GM18868 (cell line): Measurements from ENCODE around the gene DAB1.

Source experiments
- ATAC-seq: cut with Tn5 transposase; IDR thresholded peaks from one replicate; pipeline ENCODE4 v1.9.1; 2021; ENCODE audit warnings: mild to moderate bottlenecking, moderate library complexity; ENCODE audit not compliant: unreplicated experiment

Gene DAB1

DNA sequence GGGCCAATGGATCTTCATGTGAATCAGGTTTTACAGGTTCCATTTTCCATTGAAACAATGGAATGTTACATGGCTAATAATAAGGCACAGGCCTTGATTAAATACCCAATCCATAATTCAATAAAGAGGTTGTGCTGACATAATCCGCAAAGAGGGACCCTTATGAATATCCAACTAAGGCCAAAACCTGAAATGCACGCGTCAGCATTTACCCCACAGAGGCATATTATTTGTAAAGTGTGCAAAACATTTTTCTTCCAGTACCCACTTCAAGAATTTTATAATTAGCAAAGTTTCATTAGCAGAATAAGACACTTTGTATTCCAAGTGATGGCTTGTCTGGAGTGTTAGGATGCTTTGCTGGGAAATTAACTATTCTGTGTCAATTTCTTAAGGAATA is 237.4 kb downstream of the DAB1 start:
- no peak for ATAC-seq

DNA sequence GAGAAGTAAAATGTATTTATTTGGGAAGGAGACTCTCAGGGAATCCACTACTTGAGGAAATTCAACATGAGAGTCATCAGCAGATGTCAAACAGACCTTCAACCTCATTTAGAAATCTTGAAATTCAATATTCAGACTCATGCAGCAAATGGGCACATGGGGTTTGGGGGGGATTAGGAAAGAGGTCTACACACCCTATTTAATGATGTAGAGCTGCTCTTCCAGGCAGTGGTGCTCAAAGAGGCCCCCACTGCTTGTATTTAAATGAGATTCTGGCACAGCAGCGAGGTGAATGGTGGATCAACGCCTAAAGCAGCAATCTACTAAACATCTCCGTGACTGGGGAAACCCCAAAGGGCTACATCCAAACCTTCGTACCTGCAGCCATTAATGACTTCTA is 244.9 kb downstream of the DAB1 start:
- no peak for ATAC-seq

DNA sequence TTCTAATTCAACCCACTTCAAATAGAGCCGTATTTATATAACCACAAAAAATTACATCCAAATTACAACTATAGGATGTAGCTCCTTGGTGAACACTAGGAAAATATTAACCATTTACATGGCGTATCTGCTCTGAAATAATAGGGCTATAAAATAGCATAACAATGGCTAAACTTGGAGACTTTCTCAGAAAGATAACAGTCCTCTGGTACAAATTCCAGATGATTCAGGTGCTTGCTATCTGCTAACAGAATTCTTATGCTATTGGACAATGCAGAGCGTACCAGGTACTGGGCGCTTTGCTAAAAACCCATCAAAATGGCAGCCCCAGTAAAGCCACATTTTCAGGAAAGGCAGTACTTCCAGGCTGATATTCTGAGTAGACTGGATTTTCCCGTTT is 248.4 kb downstream of the DAB1 start:
- ATAC-seq: no peak

DNA sequence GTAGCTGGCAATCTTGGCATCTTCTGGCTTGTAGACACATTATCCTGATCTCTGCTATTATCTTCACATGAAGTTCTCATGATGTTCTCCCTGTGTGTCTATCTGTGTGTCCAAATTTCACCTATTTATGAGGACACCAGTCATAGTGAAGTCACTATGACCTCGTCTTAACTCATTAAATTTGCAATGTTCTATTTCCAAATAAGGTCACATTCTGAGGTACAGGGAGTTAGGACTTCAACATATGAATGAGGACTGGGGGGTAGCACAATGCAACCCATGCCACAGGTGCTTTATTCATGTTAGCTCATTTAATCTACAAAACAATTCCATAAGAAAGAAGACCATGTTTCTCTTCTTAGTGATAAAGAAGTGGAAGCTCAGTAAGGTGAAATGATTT is 251.8 kb downstream of the DAB1 start:
- no peak for ATAC-seq

DNA sequence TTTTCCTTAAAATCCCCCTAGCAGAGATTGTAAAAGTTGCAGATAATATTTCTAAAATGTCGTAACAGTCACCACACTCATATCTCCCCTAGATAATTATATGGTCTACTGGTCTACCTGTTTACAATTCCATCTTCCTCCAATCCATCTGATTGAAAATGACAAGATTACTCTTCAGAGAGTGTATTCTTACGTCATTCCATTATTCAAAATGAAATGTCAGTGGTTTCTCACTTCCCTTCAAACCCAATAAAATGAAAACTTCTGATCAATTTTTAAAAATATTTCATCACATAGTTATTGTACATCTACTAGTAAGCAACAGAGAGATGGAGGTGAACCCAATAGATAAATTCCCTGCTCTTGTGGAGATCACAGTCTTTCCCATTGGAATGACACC is 255.9 kb downstream of the DAB1 start:
- peak; percentile 69 for ATAC-seq

DNA sequence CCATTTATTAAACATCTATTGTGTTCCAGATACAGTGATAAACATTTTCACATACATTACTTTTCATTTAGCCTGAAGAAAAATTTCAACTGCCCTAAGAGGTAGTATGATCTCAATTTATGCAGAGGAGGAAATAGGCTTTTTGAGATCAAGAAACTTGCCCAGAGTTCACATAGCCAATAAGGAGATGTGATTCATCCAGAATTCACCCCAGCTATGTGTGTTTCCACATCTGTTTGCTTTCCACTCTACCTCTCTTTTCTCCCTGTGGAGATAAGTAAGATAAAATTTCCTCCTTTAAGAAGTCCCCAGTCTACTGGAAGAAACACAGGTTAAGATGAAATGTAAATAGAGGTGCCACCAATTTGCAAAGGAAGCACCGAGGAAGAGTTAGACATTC is 258.3 kb downstream of the DAB1 start:
- ATAC-seq: no peak

DNA sequence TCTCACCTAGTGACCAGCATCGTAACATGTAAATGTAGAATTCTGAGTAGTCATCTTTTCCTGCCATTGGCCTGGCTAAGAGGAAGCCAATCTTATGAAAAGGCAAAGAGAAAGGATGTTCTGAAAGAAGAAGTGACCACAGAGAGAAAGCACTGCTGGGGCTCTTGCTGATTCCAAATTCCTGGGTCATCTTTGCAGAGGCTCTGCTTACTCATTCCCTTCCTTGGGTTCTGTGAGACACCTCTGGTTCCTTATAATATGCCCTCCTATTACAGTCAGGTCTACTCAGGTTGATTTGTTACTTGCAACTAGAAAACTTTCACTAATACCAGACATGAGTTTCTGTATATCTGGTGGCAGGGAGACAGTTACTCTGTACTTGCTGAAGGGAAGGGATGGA is 259.3 kb downstream of the DAB1 start:
- peak; percentile 45 for ATAC-seq

DNA sequence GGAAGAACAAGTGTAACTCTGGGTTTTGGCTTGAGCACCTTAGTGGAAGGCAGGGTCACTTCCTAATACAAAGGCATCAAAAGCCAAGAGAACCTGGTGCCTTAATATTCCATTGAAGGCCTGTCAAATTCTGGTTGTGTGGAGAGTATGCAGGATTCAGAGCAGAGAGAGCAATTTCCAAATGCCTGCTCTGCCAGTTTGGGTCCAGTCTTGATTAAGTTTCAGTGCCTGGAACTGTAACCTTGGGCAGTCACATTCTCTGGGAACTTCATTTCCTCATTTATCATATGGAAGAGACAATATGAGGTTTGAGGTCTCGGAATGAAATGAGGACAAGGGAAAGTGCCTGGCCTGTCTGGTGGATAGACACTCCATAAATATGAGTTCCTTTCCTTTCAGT is 260.1 kb downstream of the DAB1 start:
- no peak for ATAC-seq

DNA sequence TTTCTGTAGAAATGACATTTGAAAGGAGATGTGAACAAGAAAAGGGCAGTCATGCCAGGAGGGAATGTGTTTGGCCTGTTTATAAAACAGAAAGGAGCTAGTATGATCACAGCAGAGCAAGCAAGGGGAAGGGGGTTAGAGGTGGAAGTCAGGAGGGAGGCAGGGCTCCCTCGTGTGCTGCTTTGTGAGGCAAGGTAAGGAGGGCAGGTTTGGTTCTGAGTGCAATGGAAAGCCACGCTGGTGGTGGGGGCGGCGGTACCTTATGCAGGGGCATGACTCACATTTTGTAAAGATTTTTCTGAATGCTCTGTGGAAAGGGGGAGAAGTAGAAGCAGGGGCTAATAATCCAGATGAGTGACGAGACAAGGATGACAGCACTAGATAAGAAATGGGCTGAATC is 260.5 kb downstream of the DAB1 start:
- no peak for ATAC-seq

DNA sequence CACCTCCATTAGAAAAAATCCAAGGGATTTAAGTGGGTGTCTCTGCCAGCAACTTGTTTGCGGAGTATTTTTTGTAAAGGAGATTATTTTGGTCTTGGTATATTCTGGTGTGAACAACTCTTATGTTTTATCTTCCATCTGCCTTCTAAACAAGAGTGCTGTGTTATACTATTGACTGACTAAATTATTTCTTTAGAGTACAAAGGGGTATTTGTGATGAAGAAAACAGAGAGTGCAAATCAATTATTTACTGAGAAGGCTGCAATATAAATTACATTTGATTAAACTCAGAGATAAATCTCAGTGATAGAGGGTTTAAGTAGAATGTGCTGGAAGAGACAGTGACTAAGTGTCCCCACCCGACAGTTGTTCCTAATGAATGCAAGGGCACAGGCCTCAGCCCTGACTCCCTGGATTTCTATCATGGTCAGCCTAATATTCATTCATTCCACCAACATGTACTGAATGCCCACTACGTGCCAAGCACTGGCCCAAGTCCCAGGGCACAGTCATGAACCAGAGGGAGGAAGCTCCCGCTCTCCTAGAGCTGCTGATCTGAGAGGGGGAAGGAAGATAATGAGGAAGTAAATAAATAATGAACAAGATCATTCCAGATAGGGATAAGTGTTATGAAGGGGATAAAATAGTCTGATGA is 261.1 kb downstream of the DAB1 start:
- no peak for ATAC-seq

DNA sequence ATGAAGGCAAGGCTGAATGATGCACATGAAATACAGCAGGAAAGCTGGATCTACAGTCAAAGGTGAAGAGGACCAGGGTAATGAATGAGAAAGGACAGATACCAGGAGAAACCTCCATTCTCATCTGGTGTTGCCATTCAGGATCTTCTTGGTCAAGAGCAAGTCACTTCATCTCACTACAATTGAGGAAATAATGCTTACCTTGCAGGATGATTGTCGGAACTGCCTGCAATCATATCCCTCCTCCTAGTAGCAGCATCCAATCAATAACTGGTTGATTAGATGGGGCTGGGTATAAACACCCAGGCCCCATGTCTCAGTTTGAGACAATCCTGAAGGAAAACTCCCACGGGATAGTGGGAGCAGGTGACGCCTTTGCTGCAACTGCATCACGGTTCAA is 263.3 kb downstream of the DAB1 start:
- ATAC-seq: no peak

DNA sequence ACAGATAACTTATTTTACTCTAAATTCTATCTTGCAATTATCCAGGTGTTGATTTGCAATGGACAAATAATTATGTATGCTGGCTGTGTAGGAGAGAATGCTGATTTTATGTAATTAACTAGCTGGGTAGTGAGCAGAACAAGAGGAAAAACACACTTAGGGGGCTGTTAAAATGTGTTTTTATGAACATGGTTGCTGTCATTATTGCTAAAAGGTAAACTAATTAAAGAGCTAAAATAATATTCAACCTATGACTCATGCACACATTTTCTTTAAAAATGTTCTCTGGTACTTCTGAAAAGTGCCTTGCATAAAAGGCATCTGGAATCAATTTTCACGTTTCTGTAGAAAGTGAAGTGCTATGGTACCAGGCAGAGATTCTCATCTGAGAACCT is 265.3 kb downstream of the DAB1 start:
- ATAC-seq: no peak

DNA sequence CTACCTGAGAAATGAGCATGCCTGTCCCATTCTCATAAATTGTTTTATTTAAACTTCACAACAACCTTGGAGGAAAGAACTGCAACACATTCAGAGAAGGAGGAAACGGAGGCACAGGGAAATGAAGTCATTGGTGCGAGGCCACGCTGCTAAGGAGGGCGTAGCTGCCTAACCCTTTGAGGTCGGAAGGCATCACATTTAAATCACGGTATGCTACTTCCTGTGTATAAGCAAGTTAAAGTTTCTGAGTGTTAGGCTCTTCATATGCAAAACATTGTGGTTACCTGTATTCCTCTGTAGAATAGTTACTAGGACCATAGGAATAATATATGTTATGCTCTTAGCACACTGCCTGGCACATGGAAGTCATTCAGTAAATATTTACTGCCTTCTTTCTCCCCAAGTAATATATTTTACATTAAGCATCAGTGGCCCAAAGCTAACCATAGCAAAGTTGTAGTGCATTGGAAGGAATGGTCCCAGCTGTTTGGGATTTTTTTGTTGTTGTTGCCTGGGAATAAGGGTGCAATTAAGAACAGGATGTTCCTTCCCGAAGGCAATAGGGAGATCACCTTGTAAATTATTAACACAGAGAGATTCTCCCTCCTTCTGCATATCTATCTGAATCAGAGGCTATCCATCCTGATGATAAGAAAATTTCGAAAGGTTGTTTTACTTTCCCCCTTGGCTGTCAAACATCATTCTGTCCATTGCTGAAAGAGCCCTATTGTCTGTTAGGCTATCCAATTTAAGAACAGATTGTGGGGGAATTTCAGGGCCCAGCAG is 265.8 kb downstream of the DAB1 start:
- no peak for ATAC-seq

DNA sequence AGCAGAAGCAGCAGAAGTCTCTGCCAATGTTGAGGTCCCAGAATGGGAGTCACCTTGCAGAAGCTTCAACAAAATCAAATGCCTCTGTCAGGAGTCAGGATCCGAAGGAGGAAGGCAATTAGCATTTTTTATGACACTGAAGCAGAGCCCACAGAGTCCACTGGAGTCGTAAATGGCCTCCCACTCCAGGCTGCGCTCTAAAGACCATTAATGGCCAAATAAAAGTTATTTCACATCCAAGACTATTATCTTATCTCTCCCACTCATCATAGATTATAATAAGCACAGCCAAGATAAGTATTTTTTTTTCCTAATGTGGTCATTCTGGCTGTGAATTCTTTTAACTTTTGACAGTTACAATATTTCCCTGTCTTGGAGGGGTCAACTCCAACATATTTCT is 267.0 kb downstream of the DAB1 start:
- ATAC-seq: no peak

DNA sequence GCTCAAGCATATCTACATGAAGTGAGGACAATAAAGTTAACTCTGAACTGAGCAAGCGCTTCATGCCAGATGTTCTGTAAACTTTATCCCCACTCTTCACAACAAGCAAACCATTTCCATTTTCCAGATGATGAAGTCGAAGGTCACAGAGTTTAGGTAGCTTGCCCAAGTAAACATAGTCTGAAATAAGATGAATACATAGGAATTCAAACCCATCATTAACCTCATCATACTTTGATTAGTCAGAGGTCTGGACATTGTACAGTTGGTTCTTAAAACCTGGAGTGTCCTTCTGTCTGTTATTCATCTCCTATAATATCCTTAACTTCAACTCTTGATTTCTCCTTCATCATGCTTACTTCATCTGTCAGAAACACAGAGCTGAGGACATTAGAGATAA is 277.8 kb downstream of the DAB1 start:
- no peak for ATAC-seq

DNA sequence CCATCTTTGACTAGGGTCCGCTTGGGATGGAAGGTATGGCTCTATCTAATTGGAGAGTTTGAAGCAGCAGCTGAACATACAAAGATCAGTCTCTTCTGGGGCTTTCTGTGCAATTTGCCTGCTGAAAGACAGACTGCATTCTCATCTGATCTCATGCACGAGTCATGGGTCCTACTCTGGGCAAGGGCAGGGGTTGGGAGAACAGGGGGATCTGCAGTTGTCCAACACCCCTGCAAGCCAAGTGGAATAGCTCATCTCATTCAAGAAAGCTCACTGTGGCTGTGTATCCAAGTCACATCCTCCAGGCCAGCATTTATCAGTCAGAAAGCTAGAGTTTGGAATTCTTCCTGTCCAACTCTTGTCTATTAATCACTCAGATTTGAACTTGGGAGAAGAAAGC is 280.9 kb downstream of the DAB1 start:
- ATAC-seq: no peak

DNA sequence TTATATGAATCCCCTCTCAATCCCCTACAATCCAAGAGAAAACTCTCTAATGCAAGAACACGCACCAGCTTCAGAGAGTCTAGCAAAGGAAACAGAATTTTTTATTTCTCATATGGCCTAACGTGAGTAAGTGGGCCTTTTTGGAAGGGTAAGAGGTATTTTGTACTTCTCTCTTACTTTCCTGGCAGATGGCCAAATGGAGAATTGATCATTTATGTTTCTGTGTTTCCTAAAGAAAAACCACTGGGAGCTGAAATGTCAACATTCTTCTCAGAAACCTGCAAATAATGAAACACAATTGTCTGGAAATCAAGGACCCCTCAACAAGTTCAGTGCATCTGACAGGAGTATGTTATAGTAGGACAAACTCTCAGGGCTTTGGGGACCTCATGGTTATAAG is 281.7 kb downstream of the DAB1 start:
- ATAC-seq: no peak

DNA sequence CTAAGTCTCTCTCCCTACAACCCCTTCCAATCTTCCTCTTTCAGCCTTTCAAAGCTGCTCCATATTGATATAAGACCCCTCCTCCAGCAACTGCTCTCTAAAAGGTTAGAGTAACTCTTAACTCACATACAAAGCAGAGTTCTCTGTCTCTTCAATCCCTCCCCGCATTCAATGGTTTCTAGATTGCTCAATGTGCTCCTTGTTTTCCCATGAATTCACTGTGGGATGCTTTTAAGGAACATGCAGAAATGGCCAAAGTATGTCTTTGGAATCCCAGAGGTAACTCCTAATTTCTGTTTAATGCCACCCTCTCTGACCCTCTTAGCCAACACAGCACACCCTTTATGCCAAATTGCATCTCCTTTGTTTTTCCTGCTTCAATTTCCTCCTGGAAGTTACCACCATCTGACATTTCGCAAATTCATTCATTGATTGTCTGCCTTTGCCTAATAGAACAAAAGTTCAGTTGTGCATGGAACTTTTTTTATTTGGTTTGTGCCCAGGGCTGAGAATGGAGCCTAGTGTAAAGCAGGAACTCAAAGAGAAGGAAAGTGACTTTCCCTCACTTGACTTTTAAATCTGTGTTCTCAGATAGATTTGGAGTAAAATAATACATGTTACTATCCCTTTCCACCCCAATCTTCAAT is 285.3 kb downstream of the DAB1 start:
- ATAC-seq: no peak

DNA sequence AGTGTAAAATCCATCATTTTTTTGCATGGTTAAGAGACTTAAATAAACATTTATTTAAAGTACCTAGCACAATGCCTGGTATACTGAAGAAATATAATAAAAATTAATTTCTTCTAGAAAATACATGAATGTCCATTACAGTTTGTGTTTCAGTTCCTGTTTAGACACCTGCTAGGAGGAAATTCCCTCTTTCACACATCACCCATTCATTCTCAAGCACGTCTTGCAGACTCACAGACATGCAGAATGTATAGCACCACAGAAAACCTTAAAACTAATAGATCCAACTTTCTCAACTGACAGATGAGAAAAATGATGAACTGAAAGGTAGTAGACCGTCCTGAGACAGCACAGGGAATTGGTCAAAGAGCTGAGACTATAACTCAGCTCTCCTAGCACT is 285.9 kb downstream of the DAB1 start:
- peak; percentile 93 for ATAC-seq

DNA sequence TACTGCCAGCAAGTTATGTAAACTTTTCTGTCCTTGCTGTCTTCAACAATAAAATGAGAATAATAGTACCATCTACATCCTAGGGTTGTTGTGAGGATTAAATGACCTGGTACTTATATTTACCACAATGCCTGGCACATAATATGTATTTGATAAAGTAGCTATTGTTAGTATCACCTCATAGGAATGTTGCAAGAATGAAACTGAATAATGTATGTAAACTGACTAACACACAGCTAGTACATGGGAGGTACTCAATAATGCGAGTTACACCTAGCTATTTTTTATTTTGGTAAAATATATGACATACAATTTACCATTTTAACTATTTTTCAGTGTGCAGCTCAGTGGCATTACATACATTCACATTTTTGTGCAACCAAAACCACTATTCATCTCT is 289.1 kb downstream of the DAB1 start:
- ATAC-seq: no peak

DNA sequence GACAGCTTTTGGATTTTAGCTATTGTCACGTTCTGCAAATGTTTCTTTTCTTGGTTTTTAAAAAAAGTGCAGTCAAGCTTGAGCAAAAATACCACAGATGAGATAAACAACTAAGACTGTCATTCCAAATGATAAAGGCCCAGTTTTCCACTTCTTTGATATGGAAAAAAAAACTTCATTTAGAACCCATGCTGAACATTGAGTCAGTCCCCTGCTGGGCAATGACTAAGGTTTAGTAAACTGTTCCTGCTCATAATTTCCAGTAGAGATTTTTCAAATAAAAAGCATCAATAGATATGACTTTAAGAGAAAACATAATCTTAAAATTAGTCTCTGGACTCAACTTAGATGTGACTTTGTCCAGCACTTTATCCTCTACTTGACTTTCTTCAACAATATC is 290.2 kb downstream of the DAB1 start:
- no peak for ATAC-seq

DNA sequence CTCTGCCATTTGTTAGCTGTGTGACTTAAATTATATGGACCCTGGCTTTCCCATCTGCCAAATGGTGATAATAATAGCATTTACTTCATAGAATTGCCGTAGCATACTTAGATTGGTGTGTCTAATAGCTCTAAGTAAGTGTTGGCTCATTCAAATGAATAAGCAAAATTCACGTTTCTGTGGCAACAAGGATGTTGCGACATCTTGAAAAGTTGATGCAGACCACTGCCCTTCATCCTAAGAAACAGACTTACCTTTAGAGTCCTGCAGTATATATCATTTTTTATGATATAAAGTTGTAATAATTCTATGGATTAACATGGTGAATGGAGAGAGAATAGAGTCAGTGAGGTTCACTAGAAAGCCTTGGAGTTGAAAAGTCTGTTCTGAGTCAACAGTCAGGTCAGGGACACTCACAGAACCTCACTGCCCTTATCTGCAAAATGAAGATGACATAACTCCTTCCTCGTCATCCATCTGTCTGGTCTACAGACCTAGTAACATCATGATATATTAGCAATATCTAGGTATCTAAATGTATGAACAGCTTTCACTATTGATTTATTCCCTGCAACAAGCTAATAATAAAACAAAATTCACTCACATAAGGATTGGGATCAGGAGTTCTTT is 290.8 kb downstream of the DAB1 start:
- ATAC-seq: no peak
